ENCODE measurements around the gene ACVR1B.

ACVR1B gene

GRCh38 chr12:52027085-52027843 lies 75.8 kb downstream of the ACVR1B start:
- H3K27ac ChIP-seq: peak overlapping the region; percentile 3; the same call in 1 of the 2 replicates

GRCh38 chr12:52029685-52030084 lies 78.2 kb downstream of the ACVR1B start:
- TF ChIP-seq CTCF (conservative IDR thresholded peaks at IDR 0.05): no peak
- H3K27ac ChIP-seq: peak overlapping the region; percentile 93

More at GRCh38 chr12:52027085-52027843, 75.8 kb downstream of the ACVR1B start:
- no peak for TF ChIP-seq CTCF (conservative IDR thresholded peaks at IDR 0.05)

- no peak for TF ChIP-seq CTCF (conservative IDR thresholded peaks at IDR 0.05)
- peak overlapping the region; percentile 93 for H3K27ac ChIP-seq
Observed at GRCh38 chr12:52032446-52032803, 80.9 kb downstream of the ACVR1B start.

GRCh38 chr12:52032804-52033445 lies 81.4 kb downstream of the ACVR1B start:
- no peak for TF ChIP-seq CTCF (conservative IDR thresholded peaks at IDR 0.05)
- H3K27ac ChIP-seq: peak overlapping the region; percentile 93

- TF ChIP-seq CTCF (conservative IDR thresholded peaks at IDR 0.05): no peak
- peak overlapping the region; percentile 93 for H3K27ac ChIP-seq
Observed at GRCh38 chr12:52033446-52034140, 82.1 kb downstream of the ACVR1B start.

GRCh38 chr12:52035190-52035589 lies 83.7 kb downstream of the ACVR1B start:
- no peak overlapping the region for H3K27ac ChIP-seq
- no peak for TF ChIP-seq CTCF (conservative IDR thresholded peaks at IDR 0.05)

GRCh38 chr12:52035926-52036325 lies 84.4 kb downstream of the ACVR1B start:
- TF ChIP-seq CTCF (conservative IDR thresholded peaks at IDR 0.05): no peak
- H3K27ac ChIP-seq: peak overlapping the region; percentile 90
